Thymus (tissue), 11 donors: ENCODE data around the gene PLXNC1. TPM values are rescaled to one million over a fixed set of nuclear protein-coding genes. Genes with fewer than 3 reads are reported as not detected.

Experiments
- DNase-seq, 9 donors: peaks; one replicate each; pipeline ENCODE4 v3.0.0-alpha.2; 2013; ENCODE audit warnings: low spot score in 9 of 9, low read depth in 6 of 9, missing footprints in 1 of 9
- H3K27ac ChIP-seq, 2 donors: one replicate each; pipeline ENCODE4 v1.5.1; 2013; ENCODE audit warnings: control low read depth in 1 of 2, low read depth in 1 of 2, low read length in 1 of 2, mild to moderate bottlenecking in 1 of 2, moderate library complexity in 1 of 2
- H3K27me3 ChIP-seq, 2 donors: one replicate each; pipeline ENCODE4 v1.5.1; 2013; ENCODE audit warnings: low read length in 1 of 2; ENCODE audit not compliant: control insufficient read depth in 2 of 2, insufficient read depth in 1 of 2
- H3K36me3 ChIP-seq, 2 donors: one replicate each; pipeline ENCODE4 v1.5.1; 2013; ENCODE audit warnings: low read length in 1 of 2, mild to moderate bottlenecking in 1 of 2, moderate library complexity in 1 of 2; ENCODE audit not compliant: control insufficient read depth in 2 of 2, insufficient read depth in 2 of 2
- H3K4me1 ChIP-seq, 2 donors: one replicate each; pipeline ENCODE4 v1.5.1; 2013; ENCODE audit warnings: low read length in 2 of 2; ENCODE audit not compliant: control insufficient read depth in 2 of 2, insufficient read depth in 2 of 2
- H3K4me3 ChIP-seq, 2 donors: one replicate each; pipeline ENCODE4 v1.5.1; 2013; ENCODE audit warnings: low read length in 2 of 2, control low read depth in 1 of 2, mild to moderate bottlenecking in 1 of 2
- H3K9me3 ChIP-seq, 2 donors: one replicate each; pipeline ENCODE4 v1.5.1; 2013; ENCODE audit warnings: low read length in 1 of 2, mild to moderate bottlenecking in 1 of 2; ENCODE audit not compliant: control insufficient read depth in 2 of 2, insufficient read depth in 1 of 2
- WGBS: extraction: QIAGEN DNeasy Blood & Tissue Kit; methylation state at CpG from one replicate; pipeline ENCODE4 v1.1.7; 2013; 5-methylcytosine and 5-hydroxymethylcytosine counted together
- polyA plus RNA-seq: library from polyadenylated mRNA; stranded (reverse); fragments of 200-250 nt; gene quantifications from one replicate; pipeline ENCODE4 v1.2.3, GENCODE V29; 2013
- total RNA-seq: library from RNA; stranded (reverse); fragments of 120-200 nt; gene quantifications from one replicate; pipeline ENCODE4 v1.2.4, GENCODE V29; 2013
- donor health status: healthy.

PLXNC1 gene
- total and polyA plus RNA-seq, 2 donors: 3.7 to 11.0 TPM

- peak in 2 of 9 donors; percentile 21 to 51 for DNase-seq
- peaks cover 6 to 19% of the 10 kb centered on the region in 2 donors for H3K4me1 ChIP-seq
- no peaks in the 10 kb centered on the region for H3K27me3 ChIP-seq
- WGBS: 73% methylated on average over 7 of the region's 7 CpGs
- no peak overlapping the region for H3K4me3 ChIP-seq
- no peak overlapping the region for H3K27ac ChIP-seq
- no peaks in the 10 kb centered on the region for H3K9me3 ChIP-seq
- H3K36me3 ChIP-seq: no peaks in the 10 kb centered on the region
These were observed 54.1 kb downstream of the PLXNC1 start for GRCh38 chr12:94202245-94203180.

GRCh38 chr12:94203181-94203546 is 54.8 kb downstream of the PLXNC1 start:
- Histone ChIP-seq H3K9me3 (no peaks in the 10 kb centered on the region), H3K4me3 (no peak overlapping the region), H3K27me3 (no peaks in the 10 kb centered on the region), H3K36me3 (no peaks in the 10 kb centered on the region), H3K4me1 (peaks cover 11 to 25% of the 10 kb centered on the region in 2 donors), H3K27ac (no peak overlapping the region)
- DNase-seq: no peak
- WGBS: 72% methylated on average over 2 of the region's 2 CpGs

GRCh38 chr12:94203796-94204195 is 55.4 kb downstream of the PLXNC1 start:
- no peak overlapping the region for H3K4me3 ChIP-seq
- WGBS: 86% methylated on average over 5 of the region's 5 CpGs
- H3K36me3 ChIP-seq: no peaks in the 10 kb centered on the region
- H3K4me1 ChIP-seq: peaks cover 17 to 31% of the 10 kb centered on the region in 2 donors
- no peaks in the 10 kb centered on the region for H3K27me3 ChIP-seq
- no peaks in the 10 kb centered on the region for H3K9me3 ChIP-seq
- DNase-seq: no peak
- no peak overlapping the region for H3K27ac ChIP-seq

GRCh38 chr12:94204499-94205247 is 56.3 kb downstream of the PLXNC1 start:
- Histone ChIP-seq H3K36me3 (no peaks in the 10 kb centered on the region), H3K9me3 (no peaks in the 10 kb centered on the region), H3K4me1 (peaks cover 17 to 32% of the 10 kb centered on the region in 2 donors), H3K27ac (no peak overlapping the region), H3K27me3 (no peaks in the 10 kb centered on the region), H3K4me3 (no peak overlapping the region)
- 74% methylated on average over 4 of the region's 4 CpGs for WGBS
- peak in 1 of 9 donors; percentile 23 for DNase-seq

GRCh38 chr12:94205822-94206221 is 57.4 kb downstream of the PLXNC1 start:
- Histone ChIP-seq H3K36me3 (no peaks in the 10 kb centered on the region), H3K27ac (no peak overlapping the region), H3K4me1 (peaks cover 17 to 32% of the 10 kb centered on the region in 2 donors), H3K4me3 (no peak overlapping the region), H3K9me3 (no peaks in the 10 kb centered on the region), H3K27me3 (no peaks in the 10 kb centered on the region)
- WGBS: 70% methylated on average over 1 of the region's 1 CpG
- DNase-seq: no peak

- Histone ChIP-seq H3K27ac (no peak overlapping the region), H3K27me3 (no peaks in the 10 kb centered on the region), H3K9me3 (no peaks in the 10 kb centered on the region), H3K36me3 (no peaks in the 10 kb centered on the region), H3K4me1 (peaks cover 17 to 32% of the 10 kb centered on the region in 2 donors), H3K4me3 (no peak overlapping the region)
- no peak for DNase-seq
- 97% methylated on average over 2 of the region's 2 CpGs for WGBS
These were observed 58.5 kb downstream of the PLXNC1 start for GRCh38 chr12:94206886-94207285.

GRCh38 chr12:94207467-94207848 is 59.1 kb downstream of the PLXNC1 start:
- Histone ChIP-seq H3K27me3 (no peaks in the 10 kb centered on the region), H3K9me3 (no peaks in the 10 kb centered on the region), H3K36me3 (no peaks in the 10 kb centered on the region), H3K4me1 (peaks cover 17 to 29% of the 10 kb centered on the region in 2 donors), H3K4me3 (no peak overlapping the region), H3K27ac (peak overlapping the region in 1 of 2 donors; percentile 82)
- 23% methylated on average over 2 of the region's 2 CpGs for whole genome bisulfite sequencing
- no peak for DNase-seq

- no peaks in the 10 kb centered on the region for H3K9me3 ChIP-seq
- no peaks in the 10 kb centered on the region for H3K36me3 ChIP-seq
- peak overlapping the region; percentile 19 to 82 for H3K27ac ChIP-seq
- WGBS: 28% methylated on average over 14 of the region's 14 CpGs
- peak overlapping the region; percentile 3 to 17 for H3K4me3 ChIP-seq
- peak in 7 of 9 donors; percentile 34 to 78 (median 52) for DNase-seq
- H3K4me1 ChIP-seq: peaks cover 11 to 23% of the 10 kb centered on the region in 2 donors
- H3K27me3 ChIP-seq: no peaks in the 10 kb centered on the region
These were observed 59.7 kb downstream of the PLXNC1 start for GRCh38 chr12:94207849-94208621.
